H1 (cell line): ENCODE results near the gene CHD3. TPM values are rescaled to one million over a fixed set of nuclear protein-coding genes. Genes with fewer than 3 reads are reported as not detected.

Experiments used
- CTCF ChIA-PET: fragments of 300-600 bp; sonication (Branson Sonifier 250); formaldehyde crosslinking; loops from one replicate; lab custom pipeline; 2021; ENCODE audit not compliant: partially characterized antibody; lab: Charles Lee
- POLR2A ChIA-PET: fragments of 300-600 bp; sonication (Branson Sonifier 250); formaldehyde crosslinking; loops from one replicate; lab custom pipeline; 2021; ENCODE audit warnings: inconsistent platforms; ENCODE audit not compliant: partially characterized antibody; lab: Charles Lee
- DNase-seq, 2 experiments: peaks; one replicate each; pipeline versions ENCODE4 v3.0.0 to v3.0.0-alpha.2; 2010 to 2022; ENCODE audit warnings: low spot score in 2 of 2, low read depth in 1 of 2, mixed read lengths in 1 of 2
- FAIRE-seq: peaks from 2 replicates; lab custom pipeline; 2011; peaks lifted over from hg19 to GRCh38; lab: Jason Lieb, UNC
- H2AFZ ChIP-seq: 2 replicates; pipeline ENCODE4 v1.8.1; 2012; ENCODE audit warnings: low read length, inconsistent platforms
- H2AK5ac ChIP-seq: 2 replicates; pipeline ENCODE4 v1.6.1; 2013; ENCODE audit warnings: low read depth, low read length
- H2BK120ac ChIP-seq: replicated peaks from 2 replicates; pipeline ENCODE3; 2013; ENCODE audit warnings: low read depth, low read length, inconsistent platforms
- H2BK12ac ChIP-seq: 2 replicates; pipeline ENCODE4 v1.6.1; 2013; ENCODE audit warnings: low read depth, low read length
- H2BK15ac ChIP-seq: 2 replicates; pipeline ENCODE4 v1.6.1; 2013; ENCODE audit warnings: low read length
- H2BK20ac ChIP-seq: 2 replicates; pipeline ENCODE4 v1.6.1; 2013; ENCODE audit warnings: low read length
- H2BK5ac ChIP-seq: 2 replicates; pipeline ENCODE4 v1.6.1; 2013; ENCODE audit warnings: low read depth, low read length
- H3K14ac ChIP-seq: 2 replicates; pipeline ENCODE4 v1.6.1; 2013; ENCODE audit warnings: inconsistent platforms; ENCODE audit not compliant: insufficient read length
- H3K18ac ChIP-seq: 2 replicates; pipeline ENCODE4 v1.6.1; 2013; ENCODE audit warnings: low read length; ENCODE audit errors: extremely low read depth
- H3K23ac ChIP-seq: 2 replicates; pipeline ENCODE4 v1.6.1; 2013; ENCODE audit warnings: inconsistent platforms; ENCODE audit not compliant: insufficient read length
- H3K23me2 ChIP-seq: 2 replicates; pipeline ENCODE4 v1.6.1; 2013; ENCODE audit warnings: low read depth, low read length
- H3K27ac ChIP-seq: 2 replicates; pipeline ENCODE4 v1.6.1; 2011; ENCODE audit warnings: low read depth, low read length, inconsistent platforms
- H3K27me3 ChIP-seq, 4 experiments: replicated peaks in 1 of 4; 1 replicate in 1 of 4; 2 replicates in 3 of 4; pipeline versions ENCODE4 v1.6.1 to v1.8.1; 2011 to 2013; ENCODE audit warnings: low read length in 3 of 4, mild to moderate bottlenecking in 3 of 4, inconsistent platforms in 2 of 4, mixed read lengths in 2 of 4, moderate library complexity in 1 of 4; ENCODE audit not compliant: control insufficient read depth in 3 of 4, insufficient read depth in 3 of 4; ENCODE audit errors: extremely low read depth in 1 of 4
- H3K36me3 ChIP-seq, 4 experiments: 2 replicates each; pipeline versions ENCODE4 v1.6.1 to v1.8.1; 2011 to 2013; ENCODE audit warnings: mild to moderate bottlenecking in 4 of 4, low read length in 3 of 4, moderate library complexity in 2 of 4, control low read depth in 1 of 4, inconsistent platforms in 1 of 4; ENCODE audit not compliant: insufficient read depth in 4 of 4, control insufficient read depth in 2 of 4
- H3K4ac ChIP-seq: replicated peaks from 2 replicates; pipeline ENCODE3; 2013; ENCODE audit warnings: low read length, low read depth, mixed read lengths, inconsistent platforms; ENCODE audit not compliant: insufficient read length
- H3K4me1 ChIP-seq, 4 experiments: replicated peaks in 1 of 4; 1 replicate in 1 of 4; 2 replicates in 3 of 4; pipeline versions ENCODE4 v1.6.1 to v1.8.1; 2011 to 2013; ENCODE audit warnings: low read length in 3 of 4, inconsistent platforms in 2 of 4, mixed read lengths in 1 of 4; ENCODE audit not compliant: insufficient read depth in 4 of 4, control insufficient read depth in 3 of 4
- H3K4me2 ChIP-seq, 2 experiments: 2 replicates each; pipeline versions ENCODE4 v1.6.1 to v1.8.1; 2011 to 2013; ENCODE audit warnings: low read depth in 2 of 2, low read length in 2 of 2, control low read depth in 1 of 2, inconsistent platforms in 1 of 2, mild to moderate bottlenecking in 1 of 2; ENCODE audit not compliant: insufficient read depth in 1 of 2
- H3K4me3 ChIP-seq, 4 experiments: fragments of 200-600, 300-600 bp in 1 of 4; sonication (generic), shearing (Covaris generic), sonication (Bioruptor Twin) in 1 of 4; 2 replicates each; pipeline versions ENCODE4 v1.5.1 to v1.8.1; 2011 to 2016; ENCODE audit warnings: low read length in 4 of 4, low read depth in 3 of 4, control low read depth in 2 of 4, inconsistent platforms in 2 of 4, mild to moderate bottlenecking in 2 of 4, mixed read lengths in 1 of 4, moderate library complexity in 1 of 4; ENCODE audit not compliant: insufficient read depth in 2 of 4; ENCODE audit errors: extremely low read depth in 1 of 4
- H3K56ac ChIP-seq: replicated peaks from 2 replicates; pipeline ENCODE3; 2013; ENCODE audit warnings: low read depth, mild to moderate bottlenecking, mixed read lengths, low read length, inconsistent platforms; ENCODE audit not compliant: insufficient read length
- H3K79me1 ChIP-seq: 2 replicates; pipeline ENCODE4 v1.6.1; 2013; ENCODE audit warnings: low read depth, low read length, control low read depth
- H3K79me2 ChIP-seq, 2 experiments: 2 replicates each; pipeline versions ENCODE4 v1.6.1 to v1.8.1; 2012 to 2013; ENCODE audit warnings: low read length in 2 of 2, mild to moderate bottlenecking in 2 of 2, inconsistent platforms in 1 of 2; ENCODE audit not compliant: insufficient read depth in 2 of 2, control insufficient read depth in 1 of 2
- H3K9ac ChIP-seq, 4 experiments: replicated peaks in 1 of 4; 1 replicate in 1 of 4; 2 replicates in 3 of 4; pipeline versions ENCODE4 v1.6.1 to v1.8.1; 2011 to 2013; ENCODE audit warnings: low read depth in 3 of 4, low read length in 3 of 4, control low read depth in 2 of 4, mild to moderate bottlenecking in 2 of 4, moderate library complexity in 2 of 4, inconsistent platforms in 1 of 4; ENCODE audit errors: extremely low read depth in 1 of 4
- H3K9me3 ChIP-seq, 2 experiments: 2 replicates each; pipeline versions ENCODE4 v1.6.1 to v1.8.1; 2012 to 2013; ENCODE audit warnings: mild to moderate bottlenecking in 2 of 2, moderate library complexity in 2 of 2, control low read depth in 1 of 2, inconsistent platforms in 1 of 2, low read depth in 1 of 2, low read length in 1 of 2, mixed read lengths in 1 of 2; ENCODE audit not compliant: insufficient read depth in 2 of 2
- H4K20me1 ChIP-seq, 2 experiments: replicated peaks in 1 of 2; 2 replicates each; pipeline versions ENCODE3 to v1.8.1; 2011 to 2013; ENCODE audit warnings: inconsistent platforms in 2 of 2, low read length in 2 of 2, mild to moderate bottlenecking in 1 of 2; ENCODE audit not compliant: insufficient read depth in 2 of 2, control insufficient read depth in 1 of 2
- H4K5ac ChIP-seq: 2 replicates; pipeline ENCODE4 v1.6.1; 2013; ENCODE audit warnings: low read length, low read depth, mixed read lengths, inconsistent platforms; ENCODE audit not compliant: insufficient read length
- H4K8ac ChIP-seq: 2 replicates; pipeline ENCODE4 v1.8.0; 2013; ENCODE audit warnings: mild to moderate bottlenecking, moderate library complexity, low read length, inconsistent platforms; ENCODE audit not compliant: insufficient read depth; ENCODE audit errors: extremely low read depth
- H4K91ac ChIP-seq: replicated peaks from 2 replicates; pipeline ENCODE3; 2013; ENCODE audit warnings: low read length, mixed read lengths, inconsistent platforms; ENCODE audit not compliant: insufficient read length
- CBX5 ChIP-seq: fragments of 300-800, 300-1000 bp; sonication (generic); IDR thresholded peaks from 2 replicates; pipeline ENCODE4 v1.7.1; 2016; ENCODE audit warnings: antibody characterized with exemption, low read length, low read depth
- CBX8 ChIP-seq: fragments of 300-800, 300-1000 bp; sonication (generic); IDR thresholded peaks from 2 replicates; pipeline ENCODE4 v1.7.1; 2016; ENCODE audit warnings: low read depth, low read length, borderline replicate concordance
- EGR1 ChIP-seq: IDR thresholded peaks from 2 replicates; pipeline ENCODE4 v1.6.1; 2011; ENCODE audit warnings: low read depth, low read length, borderline replicate concordance
- RAD21 ChIP-seq, 2 experiments: IDR thresholded peaks in 1 of 2; conservative IDR thresholded peaks in 1 of 2; 2 replicates each; pipeline ENCODE4 v1.6.1; 2011; ENCODE audit warnings: low read depth in 2 of 2, low read length in 2 of 2, improper control_type of control experiment in 1 of 2, inconsistent platforms in 1 of 2, mild to moderate bottlenecking in 1 of 2, moderate library complexity in 1 of 2
- RBBP5 ChIP-seq: IDR thresholded peaks from 2 replicates; pipeline ENCODE4 v1.7.1; 2012; ENCODE audit warnings: low read depth, mild to moderate bottlenecking, inconsistent platforms, low read length, moderate library complexity, borderline replicate concordance
- RNF2 ChIP-seq: fragments of 200-900, 300-1000 bp; sonication (generic); IDR thresholded peaks from 2 replicates; pipeline ENCODE4 v1.7.1; 2016; ENCODE audit warnings: borderline replicate concordance, low read depth, mild to moderate bottlenecking, antibody characterized with exemption, low read length; ENCODE audit not compliant: poor library complexity, severe bottlenecking; ENCODE audit errors: missing control alignments
- SIN3A ChIP-seq, 2 experiments: IDR thresholded peaks in 1 of 2; conservative IDR thresholded peaks in 1 of 2; 2 replicates each; pipeline ENCODE4 v1.6.1; 2011 to 2012; ENCODE audit warnings: low read length in 2 of 2, improper control_type of control experiment in 1 of 2, low read depth in 1 of 2, mild to moderate bottlenecking in 1 of 2
- YY1 ChIP-seq: IDR thresholded peaks from 2 replicates; pipeline ENCODE4 v1.6.1; 2011; ENCODE audit warnings: low read depth, mild to moderate bottlenecking, low read length
- ZNF274 ChIP-seq: IDR thresholded peaks from 2 replicates; pipeline ENCODE4 v1.7.0; 2012; ENCODE audit warnings: low read length, borderline replicate concordance; ENCODE audit errors: extremely low read depth
- WGBS, 2 experiments: shearing (Covaris generic) in 1 of 2; methylation state at CpG; one replicate each; pipeline versions ENCODE4 v1.1.6 to v1.1.7; 2013 to 2015; ENCODE audit warnings: low lambda C conversion rate in 2 of 2, mixed read lengths in 2 of 2, inconsistent platforms in 1 of 2, low coverage in 1 of 2, missing lambda C conversion rate in 1 of 2; ENCODE audit not compliant: insufficient replicate concordance in 2 of 2, insufficient coverage in 1 of 2, insufficient read length in 1 of 2; ENCODE audit errors: extremely low coverage in 1 of 2, missing lambda C conversion rate in 1 of 2; 5-methylcytosine and 5-hydroxymethylcytosine counted together
- polyA plus RNA-seq, 7 experiments: library from polyadenylated mRNA; depleted of rRNA in 3 of 7; stranded (reverse) in 5 of 7; unstranded in 2 of 7; fragments of >200 nt in 5 of 7; fragments of 200-250 nt in 2 of 7; gene quantifications; 1 replicate in 5 of 7; 2 replicates in 1 of 7; 4 replicates in 1 of 7; pipeline versions ENCODE4 v1.2.1 to v1.2.3, GENCODE V29; 2011 to 2013; ENCODE audit warnings: missing spikeins in 2 of 7, mixed read lengths in 2 of 7
- total RNA-seq: library from RNA; stranded (reverse); fragmentation: NEBNext Ultra II Directional; extraction: Animal tissue kit (Norgen Biotek cat#: 25700); gene quantifications from 2 replicates; pipeline ENCODE4 v1.2.1, GENCODE V29; 2021
- TF ChIP-seq, protein P1 (sequence below): IDR thresholded peaks from 2 replicates; pipeline ENCODE4 v1.6.1; 2012; ENCODE audit warnings: inconsistent platforms
- TF ChIP-seq, protein P2 (sequence below): IDR thresholded peaks from 2 replicates; pipeline ENCODE4 v1.6.1; 2012; ENCODE audit warnings: inconsistent platforms

The CHD3 gene
- total and polyA plus RNA-seq, 2 of the 8 experiments (the other 6 are each of a cell fraction or from before 2014, with no cell fraction given), result 12.3 to 12.9 TPM

DNA sequence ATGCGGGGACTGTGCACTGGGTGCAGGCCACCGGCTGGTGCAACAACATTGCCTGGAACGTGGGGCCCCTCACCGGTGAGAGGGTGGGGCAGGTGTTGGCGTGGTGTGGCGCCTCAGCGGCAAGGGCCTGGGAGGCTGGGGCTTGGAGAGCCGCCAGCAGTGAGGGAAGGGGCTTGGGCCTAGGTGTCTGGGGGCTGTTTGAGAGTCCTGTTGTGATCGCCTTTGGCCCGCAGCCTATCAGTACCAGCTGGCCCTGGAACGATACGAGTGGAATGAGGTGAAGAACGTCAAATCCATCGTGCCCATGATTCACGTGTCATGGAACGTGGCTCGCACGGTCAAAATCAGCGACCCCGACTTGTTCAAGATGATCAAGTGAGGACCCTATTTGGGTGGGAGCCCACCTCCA is 36.3 kb upstream of the CHD3 start:
- H2BK15ac ChIP-seq, result 0 out of 2 replicates have a peak overlapping the region, but pooled peaks have one; percentile 95
- no peak overlapping the region for H2AK5ac ChIP-seq
- H3K79me1 ChIP-seq, result no peaks in the 10 kb centered on the region
- no peak overlapping the region for H2BK5ac ChIP-seq
- H3K4me2 ChIP-seq, result peak overlapping the region; percentile 55 to 74; a peak in 3 of 4 replicates
- H3K27me3 ChIP-seq, result peaks cover 32 to 53% (median 49%) of the 10 kb centered on the region in 4 experiments
- H3K9me3 ChIP-seq, result no peaks in the 10 kb centered on the region
- H3K18ac ChIP-seq, result no peak overlapping the region
- no peak overlapping the region for H2AFZ ChIP-seq
- H4K20me1 ChIP-seq, result peaks cover 0 to 23% of the 10 kb centered on the region in 2 experiments
- H3K4me1 ChIP-seq, result peaks cover 0 to 40% (median 32%) of the 10 kb centered on the region in 4 experiments; a peak in 6 of 7 replicates
- DNase-seq (no peak), FAIRE-seq (no peak)
- H4K91ac ChIP-seq, result no peak overlapping the region
- H3K27ac ChIP-seq, result no peak overlapping the region
- no peak overlapping the region for H2BK120ac ChIP-seq
- H3K79me2 ChIP-seq, result no peaks in the 10 kb centered on the region
- WGBS, 2 experiments, result 62% methylated on average over 19 of the region's 20 CpGs; no CpG with 5 or more reads in 1 of the 2 experiments
- H2BK12ac ChIP-seq, result peak overlapping the region; percentile 30; the same call in 1 of the 2 replicates
- H3K23ac ChIP-seq, result no peak overlapping the region
- no peak overlapping the region for H3K9ac ChIP-seq
- no peak overlapping the region for H2BK20ac ChIP-seq
- no peak overlapping the region for H4K5ac ChIP-seq
- H3K4me3 ChIP-seq, result peak overlapping the region in 1 of 4 experiments; percentile 65; a peak in 2 of 8 replicates
- ChIA-PET CTCF (interaction anchor here (1.1 to 4.9 kb wide), 4 partner anchors 14 to 140 kb away, joined by 3 to 44 read pairs (median 4); partner anchors contain the start of gene KDM6B), POLR2A (interaction anchor here (1.1 to 4.0 kb wide), 3 partner anchors 9 to 14 kb away, joined by 5 to 24 read pairs (median 18); no protein-coding TSS in a partner anchor)
- no peak overlapping the region for H3K4ac ChIP-seq
- peaks cover 0 to 4% (median 0%) of the 10 kb centered on the region in 4 experiments; a peak in 3 of 8 replicates for H3K36me3 ChIP-seq
- no peak overlapping the region for H3K56ac ChIP-seq
- H3K23me2 ChIP-seq, result peaks cover 17% of the 10 kb centered on the region
- no peak overlapping the region for H3K14ac ChIP-seq
- H4K8ac ChIP-seq, result no peak overlapping the region; the same call in 1 of the 2 replicates
- TF ChIP-seq, protein P1, sequence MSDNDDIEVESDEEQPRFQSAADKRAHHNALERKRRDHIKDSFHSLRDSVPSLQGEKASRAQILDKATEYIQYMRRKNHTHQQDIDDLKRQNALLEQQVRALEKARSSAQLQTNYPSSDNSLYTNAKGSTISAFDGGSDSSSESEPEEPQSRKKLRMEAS, result no peak
- no peak for TF ChIP-seq EGR1
- TF ChIP-seq ZNF274, result no peak
- no peak for TF ChIP-seq RAD21 (IDR thresholded peaks at IDR 0.05 in 1 of 2, conservative IDR thresholded peaks at IDR 0.05 in 1 of 2; ENCODE audit: low read depth in 2 of 2, low read length in 2 of 2)
- no peak for TF ChIP-seq RBBP5
- TF ChIP-seq RNF2, result no peak
- no peak for TF ChIP-seq CBX5
- TF ChIP-seq, protein P2, sequence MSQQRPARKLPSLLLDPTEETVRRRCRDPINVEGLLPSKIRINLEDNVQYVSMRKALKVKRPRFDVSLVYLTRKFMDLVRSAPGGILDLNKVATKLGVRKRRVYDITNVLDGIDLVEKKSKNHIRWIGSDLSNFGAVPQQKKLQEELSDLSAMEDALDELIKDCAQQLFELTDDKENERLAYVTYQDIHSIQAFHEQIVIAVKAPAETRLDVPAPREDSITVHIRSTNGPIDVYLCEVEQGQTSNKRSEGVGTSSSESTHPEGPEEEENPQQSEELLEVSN, result no peak
- no peak for TF ChIP-seq SIN3A (conservative IDR thresholded peaks at IDR 0.05 in 1 of 2, IDR thresholded peaks at IDR 0.05 in 1 of 2; ENCODE audit: low read depth in 1 of 2, low read length in 2 of 2)
- TF ChIP-seq YY1, result no peak
- TF ChIP-seq CBX8, result no peak
